Measurements from ENCODE around the gene E2F6. TPM values are rescaled to one million over a fixed set of nuclear protein-coding genes. Genes with fewer than 3 reads are reported as not detected.

The E2F6 gene
- total and polyA plus RNA-seq, 10 of the 15 experiments (the other 5 are each of a cell fraction or from before 2014, with no cell fraction given), result 4.2 to 15.5 (median 11.3) TPM

DNA sequence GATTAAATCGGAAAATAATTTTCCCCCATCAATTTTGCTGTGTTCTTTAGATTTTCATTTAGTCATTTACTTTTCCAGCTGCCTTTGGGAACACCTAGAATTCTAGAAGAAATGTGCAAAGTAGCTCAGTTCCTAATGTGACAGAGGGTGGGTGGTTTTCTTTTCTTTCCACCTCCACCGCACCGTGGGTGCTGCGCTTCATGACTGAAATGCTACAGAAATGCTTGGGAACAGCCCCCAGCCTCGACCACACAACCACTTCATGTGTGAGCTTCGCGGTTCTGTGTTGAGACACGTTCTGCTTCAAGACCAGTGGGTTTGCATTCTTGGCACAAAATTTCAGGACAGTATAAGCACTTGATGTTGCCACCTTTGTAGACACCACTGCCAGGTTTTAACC lies 30.9 kb downstream of the E2F6 start (continued):
- TF ChIP-seq, protein P1, sequence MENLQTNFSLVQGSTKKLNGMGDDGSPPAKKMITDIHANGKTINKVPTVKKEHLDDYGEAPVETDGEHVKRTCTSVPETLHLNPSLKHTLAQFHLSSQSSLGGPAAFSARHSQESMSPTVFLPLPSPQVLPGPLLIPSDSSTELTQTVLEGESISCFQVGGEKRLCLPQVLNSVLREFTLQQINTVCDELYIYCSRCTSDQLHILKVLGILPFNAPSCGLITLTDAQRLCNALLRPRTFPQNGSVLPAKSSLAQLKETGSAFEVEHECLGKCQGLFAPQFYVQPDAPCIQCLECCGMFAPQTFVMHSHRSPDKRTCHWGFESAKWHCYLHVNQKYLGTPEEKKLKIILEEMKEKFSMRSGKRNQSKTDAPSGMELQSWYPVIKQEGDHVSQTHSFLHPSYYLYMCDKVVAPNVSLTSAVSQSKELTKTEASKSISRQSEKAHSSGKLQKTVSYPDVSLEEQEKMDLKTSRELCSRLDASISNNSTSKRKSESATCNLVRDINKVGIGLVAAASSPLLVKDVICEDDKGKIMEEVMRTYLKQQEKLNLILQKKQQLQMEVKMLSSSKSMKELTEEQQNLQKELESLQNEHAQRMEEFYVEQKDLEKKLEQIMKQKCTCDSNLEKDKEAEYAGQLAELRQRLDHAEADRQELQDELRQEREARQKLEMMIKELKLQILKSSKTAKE (IDR thresholded peaks at IDR 0.05; ENCODE audit: low read depth, poor library complexity, severe bottlenecking), result no peak
- TF ChIP-seq TBL1XR1 (IDR thresholded peaks at IDR 0.05; ENCODE audit: low read depth, low read length) (no peak), JUNB (IDR thresholded peaks at IDR 0.05) (no peak)

DNA sequence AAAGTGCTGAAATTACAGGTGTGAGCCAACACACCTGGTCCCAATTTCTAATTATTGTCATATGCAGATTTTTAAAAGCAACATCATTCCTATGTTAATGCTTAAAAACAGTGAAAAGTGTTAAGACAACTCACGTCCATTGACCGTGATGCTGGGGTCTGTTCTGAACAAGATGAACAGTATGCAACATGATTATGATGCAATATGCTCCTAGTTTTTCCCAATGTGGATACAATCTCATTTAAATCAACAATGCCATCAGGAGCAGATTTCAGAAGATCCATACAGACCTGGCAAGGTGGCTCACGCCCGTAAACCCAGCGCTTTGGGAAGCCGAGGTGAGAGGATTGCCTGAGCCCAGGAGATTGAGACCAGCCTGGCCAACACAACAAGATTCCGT lies 31.5 kb downstream of the E2F6 start:
- H3K27ac ChIP-seq (ENCODE audit: control insufficient read depth, insufficient read depth), result no peak overlapping the region
- H3K27me3 ChIP-seq (replicated peaks in 1 of 2; ENCODE audit: control insufficient read depth in 2 of 2, insufficient read depth in 2 of 2, low read length in 1 of 2), result no peaks in the 10 kb centered on the region
- no peaks in the 10 kb centered on the region for H3K36me3 ChIP-seq (ENCODE audit: control insufficient read depth in 2 of 2, insufficient read depth in 2 of 2, low read length in 1 of 2)
- H3K4me2 ChIP-seq (ENCODE audit: control insufficient read depth, insufficient read depth), result no peak overlapping the region
- intact Hi-C loops (cut with micrococcal nuclease; ENCODE audit: unreplicated experiment), result no loop called here
- H3K4me3 ChIP-seq, result no peak overlapping the region
- POLR2A ChIA-PET, result no interaction called here
- FAIRE-seq, result no peak
- H3K79me2 ChIP-seq (ENCODE audit: control insufficient read depth, insufficient read depth, low read length), result no peaks in the 10 kb centered on the region
- over 99% methylated on average over 7 of the region's 7 CpGs for WGBS (ENCODE audit: insufficient coverage, insufficient replicate concordance, low lambda C conversion rate, missing lambda C conversion rate)
- RAD21 ChIA-PET (ENCODE audit: unreplicated experiment), result no interaction called here
- H4K20me1 ChIP-seq (ENCODE audit: control insufficient read depth, insufficient read depth), result no peaks in the 10 kb centered on the region
- TF ChIP-seq RELA (IDR thresholded peaks at IDR 0.05; ENCODE audit: borderline replicate concordance, partially characterized antibody) (no peak), LARP7 (IDR thresholded peaks at IDR 0.05) (no peak), GABPA (IDR thresholded peaks at IDR 0.05; ENCODE audit: low read depth) (no peak), ZSCAN29 (IDR thresholded peaks at IDR 0.05) (no peak)
- TF ChIP-seq, protein P2, sequence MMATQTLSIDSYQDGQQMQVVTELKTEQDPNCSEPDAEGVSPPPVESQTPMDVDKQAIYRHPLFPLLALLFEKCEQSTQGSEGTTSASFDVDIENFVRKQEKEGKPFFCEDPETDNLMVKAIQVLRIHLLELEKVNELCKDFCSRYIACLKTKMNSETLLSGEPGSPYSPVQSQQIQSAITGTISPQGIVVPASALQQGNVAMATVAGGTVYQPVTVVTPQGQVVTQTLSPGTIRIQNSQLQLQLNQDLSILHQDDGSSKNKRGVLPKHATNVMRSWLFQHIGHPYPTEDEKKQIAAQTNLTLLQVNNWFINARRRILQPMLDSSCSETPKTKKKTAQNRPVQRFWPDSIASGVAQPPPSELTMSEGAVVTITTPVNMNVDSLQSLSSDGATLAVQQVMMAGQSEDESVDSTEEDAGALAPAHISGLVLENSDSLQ (IDR thresholded peaks at IDR 0.05), result no peak
- SMC1A ChIA-PET (ENCODE audit: uncharacterized antibody, unreplicated experiment), result no interaction called here
- in situ Hi-C loops (cut with MboI), result no loop called here
- no peak for DNase-seq (ENCODE audit: low read depth, low spot score)
- no TSS peak for BruUV-seq (replicated peaks)
- no peak for ATAC-seq
- H3K9me3 ChIP-seq (replicated peaks; ENCODE audit: control insufficient read depth, insufficient read depth, low read length), result no peaks in the 10 kb centered on the region
- no peak overlapping the region for H2AFZ ChIP-seq (ENCODE audit: control insufficient read depth, low read depth, low read length)
- H3K4me1 ChIP-seq (ENCODE audit: control insufficient read depth, insufficient read depth, low read length), result no peaks in the 10 kb centered on the region
- CTCF ChIA-PET, result no interaction called here
- no peak overlapping the region for H3K9ac ChIP-seq (ENCODE audit: control insufficient read depth, insufficient read depth, low read length)
